H1 (cell line): Measurements from ENCODE around the gene JOSD2. TPM values are rescaled to one million over a fixed set of nuclear protein-coding genes. Genes with fewer than 3 reads are reported as not detected.

ENCODE experiments used
- CTCF ChIA-PET: fragments of 300-600 bp; sonication (Branson Sonifier 250); formaldehyde crosslinking; loops from one replicate; lab custom pipeline; 2021; ENCODE audit not compliant: partially characterized antibody; lab: Charles Lee
- POLR2A ChIA-PET: fragments of 300-600 bp; sonication (Branson Sonifier 250); formaldehyde crosslinking; loops from one replicate; lab custom pipeline; 2021; ENCODE audit warnings: inconsistent platforms; ENCODE audit not compliant: partially characterized antibody; lab: Charles Lee
- DNase-seq, 2 experiments: peaks; one replicate each; pipeline versions ENCODE4 v3.0.0 to v3.0.0-alpha.2; 2010 to 2022; ENCODE audit warnings: low spot score in 2 of 2, low read depth in 1 of 2, mixed read lengths in 1 of 2
- FAIRE-seq: peaks from 2 replicates; lab custom pipeline; 2011; peaks lifted over from hg19 to GRCh38; lab: Jason Lieb, UNC
- H2AFZ ChIP-seq: 2 replicates; pipeline ENCODE4 v1.8.1; 2012; ENCODE audit warnings: low read length, inconsistent platforms
- H2AK5ac ChIP-seq: 2 replicates; pipeline ENCODE4 v1.6.1; 2013; ENCODE audit warnings: low read depth, low read length
- H2BK120ac ChIP-seq: replicated peaks from 2 replicates; pipeline ENCODE3; 2013; ENCODE audit warnings: low read depth, low read length, inconsistent platforms
- H2BK12ac ChIP-seq: 2 replicates; pipeline ENCODE4 v1.6.1; 2013; ENCODE audit warnings: low read depth, low read length
- H2BK15ac ChIP-seq: 2 replicates; pipeline ENCODE4 v1.6.1; 2013; ENCODE audit warnings: low read length
- H2BK20ac ChIP-seq: 2 replicates; pipeline ENCODE4 v1.6.1; 2013; ENCODE audit warnings: low read length
- H2BK5ac ChIP-seq: 2 replicates; pipeline ENCODE4 v1.6.1; 2013; ENCODE audit warnings: low read depth, low read length
- H3K14ac ChIP-seq: 2 replicates; pipeline ENCODE4 v1.6.1; 2013; ENCODE audit warnings: inconsistent platforms; ENCODE audit not compliant: insufficient read length
- H3K18ac ChIP-seq: 2 replicates; pipeline ENCODE4 v1.6.1; 2013; ENCODE audit warnings: low read length; ENCODE audit errors: extremely low read depth
- H3K23ac ChIP-seq: 2 replicates; pipeline ENCODE4 v1.6.1; 2013; ENCODE audit warnings: inconsistent platforms; ENCODE audit not compliant: insufficient read length
- H3K23me2 ChIP-seq: 2 replicates; pipeline ENCODE4 v1.6.1; 2013; ENCODE audit warnings: low read depth, low read length
- H3K27ac ChIP-seq: 2 replicates; pipeline ENCODE4 v1.6.1; 2011; ENCODE audit warnings: low read depth, low read length, inconsistent platforms
- H3K27me3 ChIP-seq, 4 experiments: replicated peaks in 1 of 4; 1 replicate in 1 of 4; 2 replicates in 3 of 4; pipeline versions ENCODE4 v1.6.1 to v1.8.1; 2011 to 2013; ENCODE audit warnings: low read length in 3 of 4, mild to moderate bottlenecking in 3 of 4, inconsistent platforms in 2 of 4, mixed read lengths in 2 of 4, moderate library complexity in 1 of 4; ENCODE audit not compliant: control insufficient read depth in 3 of 4, insufficient read depth in 3 of 4; ENCODE audit errors: extremely low read depth in 1 of 4
- H3K36me3 ChIP-seq, 4 experiments: 2 replicates each; pipeline versions ENCODE4 v1.6.1 to v1.8.1; 2011 to 2013; ENCODE audit warnings: mild to moderate bottlenecking in 4 of 4, low read length in 3 of 4, moderate library complexity in 2 of 4, control low read depth in 1 of 4, inconsistent platforms in 1 of 4; ENCODE audit not compliant: insufficient read depth in 4 of 4, control insufficient read depth in 2 of 4
- H3K4ac ChIP-seq: replicated peaks from 2 replicates; pipeline ENCODE3; 2013; ENCODE audit warnings: low read length, low read depth, mixed read lengths, inconsistent platforms; ENCODE audit not compliant: insufficient read length
- H3K4me1 ChIP-seq, 4 experiments: replicated peaks in 1 of 4; 1 replicate in 1 of 4; 2 replicates in 3 of 4; pipeline versions ENCODE4 v1.6.1 to v1.8.1; 2011 to 2013; ENCODE audit warnings: low read length in 3 of 4, inconsistent platforms in 2 of 4, mixed read lengths in 1 of 4; ENCODE audit not compliant: insufficient read depth in 4 of 4, control insufficient read depth in 3 of 4
- H3K4me2 ChIP-seq, 2 experiments: 2 replicates each; pipeline versions ENCODE4 v1.6.1 to v1.8.1; 2011 to 2013; ENCODE audit warnings: low read depth in 2 of 2, low read length in 2 of 2, control low read depth in 1 of 2, inconsistent platforms in 1 of 2, mild to moderate bottlenecking in 1 of 2; ENCODE audit not compliant: insufficient read depth in 1 of 2
- H3K4me3 ChIP-seq, 4 experiments: fragments of 200-600, 300-600 bp in 1 of 4; sonication (generic), shearing (Covaris generic), sonication (Bioruptor Twin) in 1 of 4; 2 replicates each; pipeline versions ENCODE4 v1.5.1 to v1.8.1; 2011 to 2016; ENCODE audit warnings: low read length in 4 of 4, low read depth in 3 of 4, control low read depth in 2 of 4, inconsistent platforms in 2 of 4, mild to moderate bottlenecking in 2 of 4, mixed read lengths in 1 of 4, moderate library complexity in 1 of 4; ENCODE audit not compliant: insufficient read depth in 2 of 4; ENCODE audit errors: extremely low read depth in 1 of 4
- H3K56ac ChIP-seq: replicated peaks from 2 replicates; pipeline ENCODE3; 2013; ENCODE audit warnings: low read depth, mild to moderate bottlenecking, mixed read lengths, low read length, inconsistent platforms; ENCODE audit not compliant: insufficient read length
- H3K79me1 ChIP-seq: 2 replicates; pipeline ENCODE4 v1.6.1; 2013; ENCODE audit warnings: low read depth, low read length, control low read depth
- H3K79me2 ChIP-seq, 2 experiments: 2 replicates each; pipeline versions ENCODE4 v1.6.1 to v1.8.1; 2012 to 2013; ENCODE audit warnings: low read length in 2 of 2, mild to moderate bottlenecking in 2 of 2, inconsistent platforms in 1 of 2; ENCODE audit not compliant: insufficient read depth in 2 of 2, control insufficient read depth in 1 of 2
- H3K9ac ChIP-seq, 4 experiments: replicated peaks in 1 of 4; 1 replicate in 1 of 4; 2 replicates in 3 of 4; pipeline versions ENCODE4 v1.6.1 to v1.8.1; 2011 to 2013; ENCODE audit warnings: low read depth in 3 of 4, low read length in 3 of 4, control low read depth in 2 of 4, mild to moderate bottlenecking in 2 of 4, moderate library complexity in 2 of 4, inconsistent platforms in 1 of 4; ENCODE audit errors: extremely low read depth in 1 of 4
- H3K9me3 ChIP-seq, 2 experiments: 2 replicates each; pipeline versions ENCODE4 v1.6.1 to v1.8.1; 2012 to 2013; ENCODE audit warnings: mild to moderate bottlenecking in 2 of 2, moderate library complexity in 2 of 2, control low read depth in 1 of 2, inconsistent platforms in 1 of 2, low read depth in 1 of 2, low read length in 1 of 2, mixed read lengths in 1 of 2; ENCODE audit not compliant: insufficient read depth in 2 of 2
- H4K20me1 ChIP-seq, 2 experiments: replicated peaks in 1 of 2; 2 replicates each; pipeline versions ENCODE3 to v1.8.1; 2011 to 2013; ENCODE audit warnings: inconsistent platforms in 2 of 2, low read length in 2 of 2, mild to moderate bottlenecking in 1 of 2; ENCODE audit not compliant: insufficient read depth in 2 of 2, control insufficient read depth in 1 of 2
- H4K5ac ChIP-seq: 2 replicates; pipeline ENCODE4 v1.6.1; 2013; ENCODE audit warnings: low read length, low read depth, mixed read lengths, inconsistent platforms; ENCODE audit not compliant: insufficient read length
- H4K8ac ChIP-seq: 2 replicates; pipeline ENCODE4 v1.8.0; 2013; ENCODE audit warnings: mild to moderate bottlenecking, moderate library complexity, low read length, inconsistent platforms; ENCODE audit not compliant: insufficient read depth; ENCODE audit errors: extremely low read depth
- H4K91ac ChIP-seq: replicated peaks from 2 replicates; pipeline ENCODE3; 2013; ENCODE audit warnings: low read length, mixed read lengths, inconsistent platforms; ENCODE audit not compliant: insufficient read length
- CBX8 ChIP-seq: fragments of 300-800, 300-1000 bp; sonication (generic); IDR thresholded peaks from 2 replicates; pipeline ENCODE4 v1.7.1; 2016; ENCODE audit warnings: low read depth, low read length, borderline replicate concordance
- KDM1A ChIP-seq: fragments of 200-600, 300-600 bp; sonication (generic); IDR thresholded peaks from 2 replicates; pipeline ENCODE4 v1.7.1; 2016; ENCODE audit warnings: mild to moderate bottlenecking, low read length, borderline replicate concordance
- WGBS, 2 experiments: shearing (Covaris generic) in 1 of 2; methylation state at CpG; one replicate each; pipeline versions ENCODE4 v1.1.6 to v1.1.7; 2013 to 2015; ENCODE audit warnings: low lambda C conversion rate in 2 of 2, mixed read lengths in 2 of 2, inconsistent platforms in 1 of 2, low coverage in 1 of 2, missing lambda C conversion rate in 1 of 2; ENCODE audit not compliant: insufficient replicate concordance in 2 of 2, insufficient coverage in 1 of 2, insufficient read length in 1 of 2; ENCODE audit errors: extremely low coverage in 1 of 2, missing lambda C conversion rate in 1 of 2; 5-methylcytosine and 5-hydroxymethylcytosine counted together
- polyA plus RNA-seq, 7 experiments: library from polyadenylated mRNA; depleted of rRNA in 3 of 7; stranded (reverse) in 5 of 7; unstranded in 2 of 7; fragments of >200 nt in 5 of 7; fragments of 200-250 nt in 2 of 7; gene quantifications; 1 replicate in 5 of 7; 2 replicates in 1 of 7; 4 replicates in 1 of 7; pipeline versions ENCODE4 v1.2.1 to v1.2.3, GENCODE V29; 2011 to 2013; ENCODE audit warnings: missing spikeins in 2 of 7, mixed read lengths in 2 of 7
- total RNA-seq: library from RNA; stranded (reverse); fragmentation: NEBNext Ultra II Directional; extraction: Animal tissue kit (Norgen Biotek cat#: 25700); gene quantifications from 2 replicates; pipeline ENCODE4 v1.2.1, GENCODE V29; 2021

The JOSD2 gene
- total and polyA plus RNA-seq, 2 of the 8 experiments (the other 6 are each of a cell fraction or from before 2014, with no cell fraction given), result 1.9 to 6.6 TPM

DNA sequence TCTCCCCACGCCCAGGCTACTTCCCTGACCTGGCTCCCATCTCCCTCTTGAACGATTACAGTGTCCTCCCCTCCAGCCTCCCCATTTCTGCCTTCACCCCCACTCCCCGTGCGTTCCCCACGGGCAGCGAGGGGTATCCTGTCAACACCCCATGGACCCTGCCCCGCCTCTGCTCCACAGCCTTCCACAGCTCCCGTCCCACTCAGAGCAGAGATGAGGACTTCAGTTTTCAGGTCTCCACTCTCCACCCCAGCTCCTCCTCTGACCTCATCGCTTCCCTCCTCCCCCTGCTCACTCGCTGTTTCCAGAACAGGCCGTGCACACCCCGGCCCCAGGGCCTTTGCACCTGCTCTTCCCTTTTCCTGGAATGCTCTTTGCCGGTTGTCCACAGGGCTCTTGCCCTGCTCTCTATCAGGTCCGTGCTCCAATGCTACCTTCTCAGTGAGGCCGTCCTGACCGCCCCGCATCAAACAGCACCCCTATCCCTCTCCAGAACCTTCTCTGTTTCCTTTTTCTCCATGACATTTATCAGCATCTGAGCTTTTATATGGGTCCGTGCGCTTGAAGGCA, 42.2 kb upstream of the JOSD2 start:
- no peak overlapping the region for H3K56ac ChIP-seq
- H4K20me1 ChIP-seq, result peaks cover 3 to 16% of the 10 kb centered on the region in 2 experiments
- no peak overlapping the region for H3K27ac ChIP-seq
- no peaks in the 10 kb centered on the region; a peak in 1 of 4 replicates for H3K79me2 ChIP-seq
- no peaks in the 10 kb centered on the region for H3K9me3 ChIP-seq
- FAIRE-seq, result no peak
- H3K23ac ChIP-seq, result no peak overlapping the region
- no peak overlapping the region for H4K91ac ChIP-seq
- no peak overlapping the region for H3K18ac ChIP-seq
- no peak overlapping the region for H3K4me3 ChIP-seq
- no peak overlapping the region for H2BK20ac ChIP-seq
- H2AK5ac ChIP-seq, result no peak overlapping the region
- H3K4ac ChIP-seq, result no peak overlapping the region
- no peak overlapping the region for H3K4me2 ChIP-seq
- TF ChIP-seq CBX8 (no peak), KDM1A (peak; percentile 72; the same call in 1 of the 2 replicates)
- TF ChIP-seq, all 59 proteins: peak for 1
- 86% methylated on average over 19 of the region's 19 CpGs; no CpG with 5 or more reads in 1 of the 2 experiments for WGBS, 2 experiments
- no peak overlapping the region for H2AFZ ChIP-seq
- H3K23me2 ChIP-seq, result peaks cover 20% of the 10 kb centered on the region
- no peak overlapping the region for H4K5ac ChIP-seq
- no peaks in the 10 kb centered on the region for H3K79me1 ChIP-seq
- no peak overlapping the region for H3K14ac ChIP-seq
- no peak overlapping the region for H2BK5ac ChIP-seq
- peak overlapping the region; percentile 1; the same call in 1 of the 2 replicates for H4K8ac ChIP-seq
- peaks cover 0 to 26% (median 8%) of the 10 kb centered on the region in 4 experiments; a peak in 6 of 7 replicates for H3K4me1 ChIP-seq
- ChIA-PET CTCF (interaction anchor here (0.8 to 10.6 kb wide), 6 partner anchors 13 to 126 kb away, joined by 3 to 269 read pairs (median 4); no protein-coding TSS in a partner anchor), POLR2A (interaction anchor here (1.2 to 4.1 kb wide), 4 partner anchors 12 to 241 kb away, joined by 3 to 15 read pairs (median 3); no protein-coding TSS in a partner anchor)
- H2BK120ac ChIP-seq, result no peak overlapping the region
- no peak overlapping the region for H2BK12ac ChIP-seq
- no peak for DNase-seq
- H3K36me3 ChIP-seq, result no peaks in the 10 kb centered on the region
- no peak overlapping the region for H2BK15ac ChIP-seq
- H3K9ac ChIP-seq, result no peak overlapping the region
- H3K27me3 ChIP-seq, result peaks cover 0 to 38% (median 23%) of the 10 kb centered on the region in 4 experiments; a peak in 6 of 7 replicates
